ENCODE data around the gene VASH2. TPM values are rescaled to one million over a fixed set of nuclear protein-coding genes. Genes with fewer than 3 reads are reported as not detected.
"Not testable (repeated sequence)": the region's sequence is repeated elsewhere in the genome, so short reads cannot be mapped to it uniquely, and the experiment has no call there.

Gene VASH2
- total RNA-seq, 1 donor from 2014 or later = not detected

DNA sequence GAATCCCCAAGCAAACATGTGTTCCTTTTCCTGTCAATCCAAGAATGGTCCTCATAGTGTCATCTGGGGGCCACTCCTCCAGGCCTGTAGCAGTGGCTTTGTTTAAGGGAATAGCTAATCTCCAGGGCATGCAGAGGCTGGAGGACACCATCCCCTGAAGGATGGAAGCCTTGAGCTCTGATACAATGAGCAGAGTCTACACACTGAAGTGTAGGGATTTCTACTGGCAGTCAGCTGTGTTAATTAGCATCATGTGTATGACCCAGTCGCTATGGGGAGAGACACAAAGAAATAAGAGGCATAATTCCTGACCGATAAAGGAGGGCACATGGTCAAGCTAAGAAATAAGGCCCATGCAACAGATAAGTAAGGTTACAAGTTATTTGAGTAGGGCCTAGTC, 36.2 kb downstream of the VASH2 start:
- H3K36me3 ChIP-seq (ENCODE audit: control insufficient read depth, insufficient read depth, low read length) = no peaks in the 10 kb centered on the region
- no peak for FAIRE-seq
- TF ChIP-seq, protein P1, sequence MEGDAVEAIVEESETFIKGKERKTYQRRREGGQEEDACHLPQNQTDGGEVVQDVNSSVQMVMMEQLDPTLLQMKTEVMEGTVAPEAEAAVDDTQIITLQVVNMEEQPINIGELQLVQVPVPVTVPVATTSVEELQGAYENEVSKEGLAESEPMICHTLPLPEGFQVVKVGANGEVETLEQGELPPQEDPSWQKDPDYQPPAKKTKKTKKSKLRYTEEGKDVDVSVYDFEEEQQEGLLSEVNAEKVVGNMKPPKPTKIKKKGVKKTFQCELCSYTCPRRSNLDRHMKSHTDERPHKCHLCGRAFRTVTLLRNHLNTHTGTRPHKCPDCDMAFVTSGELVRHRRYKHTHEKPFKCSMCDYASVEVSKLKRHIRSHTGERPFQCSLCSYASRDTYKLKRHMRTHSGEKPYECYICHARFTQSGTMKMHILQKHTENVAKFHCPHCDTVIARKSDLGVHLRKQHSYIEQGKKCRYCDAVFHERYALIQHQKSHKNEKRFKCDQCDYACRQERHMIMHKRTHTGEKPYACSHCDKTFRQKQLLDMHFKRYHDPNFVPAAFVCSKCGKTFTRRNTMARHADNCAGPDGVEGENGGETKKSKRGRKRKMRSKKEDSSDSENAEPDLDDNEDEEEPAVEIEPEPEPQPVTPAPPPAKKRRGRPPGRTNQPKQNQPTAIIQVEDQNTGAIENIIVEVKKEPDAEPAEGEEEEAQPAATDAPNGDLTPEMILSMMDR (IDR thresholded peaks at IDR 0.05; ENCODE audit: insufficient read depth, low read length, severe bottlenecking) = no peak
- H3K4me3 ChIP-seq (ENCODE audit: low read depth, low read length) = no peak overlapping the region
- DNase-seq (ENCODE audit: low read depth) = no peak
- no peaks in the 10 kb centered on the region for H3K27me3 ChIP-seq (ENCODE audit: control insufficient read depth, insufficient read depth, low read length)

- FAIRE-seq = no peak
- DNase-seq (ENCODE audit: low read depth) = peak; percentile 65
Measured at GRCh38 chr1:212987702-212988322, 37.5 kb downstream of the VASH2 start.

GRCh38 chr1:212990276-212990675, 39.9 kb downstream of the VASH2 start:
- Histone ChIP-seq H3K27me3 (ENCODE audit: control insufficient read depth, insufficient read depth, low read length) (no peaks in the 10 kb centered on the region), H3K36me3 (ENCODE audit: control insufficient read depth, insufficient read depth, low read length) (no peaks in the 10 kb centered on the region), H3K4me3 (ENCODE audit: low read depth, low read length) (no peak overlapping the region)
- FAIRE-seq = no peak
- TF ChIP-seq, protein P1 (IDR thresholded peaks at IDR 0.05; ENCODE audit: insufficient read depth, low read length, severe bottlenecking) = no peak
- no peak for DNase-seq (ENCODE audit: low read depth)

More at GRCh38 chr1:212987702-212988322, 37.5 kb downstream of the VASH2 start:
- Histone ChIP-seq H3K4me3 (ENCODE audit: low read depth, low read length) (no peak overlapping the region), H3K27me3 (ENCODE audit: control insufficient read depth, insufficient read depth, low read length) (no peaks in the 10 kb centered on the region), H3K36me3 (ENCODE audit: control insufficient read depth, insufficient read depth, low read length) (no peaks in the 10 kb centered on the region)
- TF ChIP-seq, protein P1 (IDR thresholded peaks at IDR 0.05; ENCODE audit: insufficient read depth, low read length, severe bottlenecking) = no peak

- not testable (repeated sequence) for H3K4me3 ChIP-seq (ENCODE audit: low read depth, low read length); FAIRE-seq; DNase-seq (ENCODE audit: low read depth); H3K27me3 ChIP-seq (ENCODE audit: control insufficient read depth, insufficient read depth, low read length); H3K36me3 ChIP-seq (ENCODE audit: control insufficient read depth, insufficient read depth, low read length)
Measured at GRCh38 chr1:212993960-212994359, 43.6 kb downstream of the VASH2 start.

DNA sequence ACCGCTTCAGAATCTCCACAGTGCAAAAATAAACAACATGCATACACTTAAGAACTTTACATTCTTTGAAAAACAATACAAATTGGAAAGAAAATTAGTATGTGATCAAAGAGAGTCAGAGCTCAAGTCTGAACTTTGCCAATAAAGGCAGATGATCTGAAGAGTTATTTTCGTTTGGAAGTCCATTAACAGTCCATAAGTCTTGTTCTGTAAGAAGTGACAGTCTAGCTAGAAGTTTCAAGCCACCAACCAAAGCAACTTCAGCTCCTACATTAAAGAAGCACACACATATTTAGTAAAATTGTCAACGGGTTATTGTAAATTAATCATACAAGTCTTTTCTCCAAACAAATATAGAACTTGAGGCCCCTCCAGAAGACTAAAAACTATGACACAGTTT, 44.6 kb downstream of the VASH2 start:
- FAIRE-seq = no peak
- TF ChIP-seq, protein P1 (IDR thresholded peaks at IDR 0.05; ENCODE audit: insufficient read depth, low read length, severe bottlenecking) = no peak
- no peak overlapping the region for H3K4me3 ChIP-seq (ENCODE audit: low read depth, low read length)
- no peaks in the 10 kb centered on the region for H3K36me3 ChIP-seq (ENCODE audit: control insufficient read depth, insufficient read depth, low read length)
- DNase-seq (ENCODE audit: low read depth) = no peak
- no peaks in the 10 kb centered on the region for H3K27me3 ChIP-seq (ENCODE audit: control insufficient read depth, insufficient read depth, low read length)

GRCh38 chr1:213003256-213003655, 52.9 kb downstream of the VASH2 start:
- Histone ChIP-seq H3K27me3 (ENCODE audit: control insufficient read depth, insufficient read depth, low read length) (no peaks in the 10 kb centered on the region), H3K4me3 (ENCODE audit: low read depth, low read length) (no peak overlapping the region), H3K36me3 (ENCODE audit: control insufficient read depth, insufficient read depth, low read length) (peaks cover 2% of the 10 kb centered on the region)
- DNase-seq (ENCODE audit: low read depth) (no peak), FAIRE-seq (no peak)
- TF ChIP-seq, protein P1 (IDR thresholded peaks at IDR 0.05; ENCODE audit: insufficient read depth, low read length, severe bottlenecking) = no peak
